ENCODE data around the gene FBLN1.
"Not testable (repeated sequence)": the region's sequence is repeated elsewhere in the genome, so short reads cannot be mapped to it uniquely, and the experiment has no call there.

Gene FBLN1

DNA sequence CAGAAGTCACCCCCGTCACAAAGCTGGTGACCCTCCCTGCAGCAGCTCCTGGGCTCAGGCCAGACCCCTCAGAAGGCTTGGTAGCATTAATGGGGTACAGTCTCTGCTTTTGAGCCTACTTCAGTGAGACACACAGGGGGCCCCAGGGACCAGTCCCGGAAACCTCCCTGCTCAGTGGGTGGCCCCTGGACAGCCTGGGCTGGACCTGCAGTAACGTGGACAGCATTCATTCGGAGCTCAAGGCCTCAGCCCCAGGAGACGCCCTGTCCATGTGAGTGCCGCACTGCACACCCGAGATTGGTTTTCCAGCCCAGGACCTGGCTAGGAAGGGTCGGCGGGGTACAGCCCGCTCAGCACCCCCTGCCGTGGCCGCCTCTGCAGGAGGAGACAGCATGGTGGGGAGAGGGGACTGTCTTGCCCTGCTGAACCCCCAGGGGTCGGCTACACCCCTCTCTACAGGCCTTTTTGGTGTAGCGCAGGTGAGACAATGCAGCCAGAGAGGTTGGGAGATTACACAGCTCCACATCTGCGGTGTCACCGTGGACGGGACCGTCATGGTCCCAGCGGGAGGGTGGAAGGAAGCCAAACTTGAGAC lies 83.4 kb downstream of the FBLN1 start:
- DNase-seq (ENCODE audit: low read depth in 2 of 2), result no peak

DNA sequence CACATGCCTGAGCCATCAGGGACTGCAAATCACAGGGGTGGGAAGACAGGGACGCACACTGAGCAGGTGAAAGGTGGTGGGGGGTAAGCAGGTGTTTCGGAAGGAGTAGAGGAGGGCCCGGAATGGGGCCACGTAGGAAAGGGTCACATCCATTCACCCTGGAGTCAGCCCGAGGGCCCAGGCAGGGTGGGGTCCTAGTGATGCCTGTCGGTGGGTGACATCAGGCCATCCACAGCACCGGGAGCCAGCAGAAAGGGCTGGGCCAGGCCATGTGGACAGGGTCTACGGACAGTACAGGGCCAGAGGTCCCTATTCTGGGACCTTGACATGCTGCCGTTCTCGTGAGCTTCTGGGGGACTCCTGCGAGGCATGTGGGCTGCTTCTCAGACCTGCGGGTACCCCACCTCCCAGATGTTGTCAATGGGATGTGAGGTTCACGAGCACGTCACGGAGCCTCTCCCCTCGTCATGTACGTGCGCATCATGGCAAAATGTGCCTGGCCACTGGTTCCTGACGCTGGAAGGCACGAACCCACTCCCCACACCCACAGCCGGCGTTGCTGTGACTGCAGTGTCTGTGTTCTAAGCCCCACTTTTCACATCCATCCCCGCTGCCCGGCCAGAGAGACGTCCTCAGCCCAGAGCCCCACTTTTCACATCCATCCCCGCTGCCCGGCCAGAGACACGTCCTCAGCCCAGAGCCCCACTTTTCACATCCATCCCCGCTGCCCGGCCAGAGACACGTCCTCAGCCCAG lies 84.1 kb downstream of the FBLN1 start:
- DNase-seq (ENCODE audit: low read depth in 2 of 2), result no peak

DNA sequence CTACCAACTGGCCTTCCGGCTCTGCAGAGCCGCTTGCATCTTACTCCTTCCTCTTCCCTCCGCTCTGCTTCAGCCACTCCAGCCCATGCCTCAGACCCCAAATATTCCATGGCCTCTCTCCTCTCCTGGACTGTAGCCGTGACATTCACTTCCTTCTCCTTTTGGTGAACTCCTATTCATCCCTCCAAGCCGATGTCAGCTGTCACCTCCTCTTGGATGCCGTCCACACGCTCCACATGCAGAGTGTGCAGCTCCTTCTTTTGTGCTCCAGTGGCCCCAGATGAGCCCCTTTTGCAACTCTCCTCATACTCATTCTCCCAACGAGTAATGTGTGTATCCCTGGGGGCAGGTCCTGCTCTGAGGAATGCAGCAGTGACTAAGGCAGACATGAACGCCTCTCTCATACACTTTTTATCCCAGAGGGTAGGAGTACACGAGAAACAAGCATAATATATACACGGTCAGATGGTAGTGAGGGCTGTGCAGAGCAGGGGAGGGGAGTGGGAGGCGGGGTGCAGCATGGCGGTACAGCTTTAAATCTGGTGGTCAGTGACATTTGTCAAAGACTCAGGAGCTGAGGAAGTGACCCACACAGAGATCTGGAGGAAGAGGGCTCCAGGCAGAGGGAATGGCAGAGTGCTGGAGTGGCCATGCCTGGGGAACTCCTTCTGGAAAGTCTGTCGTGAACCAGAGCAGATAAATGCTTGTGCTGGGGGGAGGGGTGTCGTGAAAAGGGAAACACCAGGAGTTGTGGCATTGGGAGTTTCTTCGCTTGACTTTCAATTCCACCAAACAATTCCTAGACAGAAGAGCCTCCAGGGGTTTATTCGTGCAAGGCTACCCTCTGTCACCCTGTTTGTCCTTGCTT lies 85.2 kb downstream of the FBLN1 start:
- DNase-seq (ENCODE audit: low read depth in 2 of 2), result no peak

DNA sequence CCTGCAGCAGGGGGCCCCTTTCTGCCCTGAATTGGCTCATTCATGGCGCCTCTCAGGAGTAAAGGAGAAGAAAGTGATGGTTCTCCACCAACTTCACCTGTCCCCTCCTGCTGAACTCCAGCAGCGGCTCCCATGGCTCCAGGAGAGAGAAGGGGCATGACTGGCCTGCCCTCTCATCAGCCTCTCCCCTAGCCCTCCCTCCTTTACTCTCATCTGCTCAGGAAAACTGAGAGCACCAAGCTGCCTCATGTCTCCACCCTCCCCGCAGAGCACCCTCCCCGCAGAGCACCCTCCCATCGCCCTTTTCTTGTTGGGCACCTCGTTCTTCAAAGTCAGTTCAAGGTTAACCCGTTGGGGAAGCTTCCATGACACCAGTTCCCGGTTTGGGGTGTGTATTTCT lies 86.9 kb downstream of the FBLN1 start:
- no peak for DNase-seq (ENCODE audit: low read depth in 2 of 2)

DNA sequence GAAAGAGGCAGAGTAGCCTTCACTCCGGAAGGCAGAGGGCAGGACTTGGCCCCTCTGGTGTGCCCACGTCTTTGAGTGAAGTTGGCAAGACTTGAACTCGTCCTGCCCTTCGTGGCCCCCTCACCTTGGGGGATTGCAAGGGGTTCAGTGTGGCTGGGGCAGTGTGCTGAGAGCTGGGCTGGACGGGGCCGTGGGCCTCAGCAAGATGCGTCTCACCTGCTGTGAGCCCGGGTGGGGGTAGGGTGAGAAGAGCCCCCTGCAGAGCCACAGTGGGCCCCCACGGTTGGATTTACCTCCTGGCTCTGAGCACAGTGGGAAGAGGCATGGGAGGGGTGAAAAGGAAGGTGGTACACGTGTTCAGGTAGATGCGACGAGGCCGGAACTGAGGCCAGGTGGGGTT lies 87.6 kb downstream of the FBLN1 start:
- no peak for DNase-seq (ENCODE audit: low read depth in 2 of 2)

DNA sequence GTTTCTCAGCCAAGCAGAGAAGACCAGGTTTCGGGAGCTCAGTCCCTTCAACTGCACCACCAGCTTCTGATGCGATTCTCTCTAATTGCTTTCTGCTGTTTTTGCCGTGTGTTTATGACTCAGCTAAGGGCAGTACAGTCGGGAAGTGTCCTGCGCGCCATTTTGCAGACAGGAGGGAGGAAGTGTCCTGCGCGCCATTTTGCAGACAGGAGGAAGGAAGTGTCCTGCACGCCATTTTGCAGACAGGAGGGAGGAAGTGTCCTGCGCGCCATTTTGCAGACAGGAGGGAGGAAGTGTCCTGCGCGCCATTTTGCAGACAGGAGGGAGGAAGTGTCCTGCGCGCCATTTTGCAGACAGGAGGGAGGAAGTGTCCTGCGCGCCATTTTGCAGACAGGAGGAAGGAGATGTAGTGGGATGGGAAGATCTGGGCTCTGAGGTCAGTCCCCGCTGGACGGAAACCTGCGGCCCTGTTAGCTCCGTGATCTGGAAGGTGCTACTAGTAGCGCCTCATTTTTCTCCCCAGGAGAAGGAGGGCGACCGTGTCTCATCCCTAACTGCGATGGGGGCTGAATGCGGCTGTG lies 89.0 kb downstream of the FBLN1 start:
- not testable (repeated sequence) for DNase-seq (ENCODE audit: low read depth in 2 of 2)

DNA sequence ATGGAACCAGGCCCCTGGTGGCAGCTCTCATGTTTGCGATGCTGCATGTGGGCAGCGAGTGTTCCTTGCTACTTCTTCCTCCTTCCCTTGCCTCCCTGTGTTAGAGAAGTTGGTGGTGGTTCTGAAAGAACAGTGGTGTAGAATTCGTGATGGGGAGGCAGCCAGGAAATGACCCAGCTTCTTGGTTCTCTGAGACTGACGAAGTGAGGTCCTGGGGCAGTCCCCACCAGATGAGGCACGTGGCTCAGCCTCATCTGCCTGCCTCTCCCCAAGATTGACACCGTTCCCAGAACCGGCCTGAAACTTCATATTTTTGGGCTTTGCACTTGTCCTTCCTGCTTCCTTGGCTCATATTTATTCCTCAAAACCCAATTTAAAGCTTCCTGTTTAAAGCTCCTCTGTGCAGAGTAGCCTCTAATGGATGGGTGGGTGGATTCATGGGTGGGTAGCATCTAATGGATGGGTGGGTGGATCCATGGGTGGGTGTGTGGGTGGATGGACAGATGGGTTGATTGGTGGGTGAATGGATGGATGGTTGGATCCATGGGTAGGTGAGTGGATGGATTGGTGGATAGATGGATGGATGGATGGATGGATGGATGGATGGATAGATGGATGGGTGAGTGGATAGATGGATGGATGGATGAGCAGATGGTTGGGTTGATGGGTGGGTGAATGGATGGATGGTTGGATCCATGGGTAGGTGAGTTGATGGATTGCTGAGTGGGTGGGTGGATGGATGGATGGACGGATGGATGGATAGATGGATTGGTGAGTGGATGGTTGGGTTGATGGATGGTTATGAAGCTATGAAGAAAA lies 91.6 kb downstream of the FBLN1 start:
- no peak for DNase-seq (ENCODE audit: low read depth in 2 of 2)

DNA sequence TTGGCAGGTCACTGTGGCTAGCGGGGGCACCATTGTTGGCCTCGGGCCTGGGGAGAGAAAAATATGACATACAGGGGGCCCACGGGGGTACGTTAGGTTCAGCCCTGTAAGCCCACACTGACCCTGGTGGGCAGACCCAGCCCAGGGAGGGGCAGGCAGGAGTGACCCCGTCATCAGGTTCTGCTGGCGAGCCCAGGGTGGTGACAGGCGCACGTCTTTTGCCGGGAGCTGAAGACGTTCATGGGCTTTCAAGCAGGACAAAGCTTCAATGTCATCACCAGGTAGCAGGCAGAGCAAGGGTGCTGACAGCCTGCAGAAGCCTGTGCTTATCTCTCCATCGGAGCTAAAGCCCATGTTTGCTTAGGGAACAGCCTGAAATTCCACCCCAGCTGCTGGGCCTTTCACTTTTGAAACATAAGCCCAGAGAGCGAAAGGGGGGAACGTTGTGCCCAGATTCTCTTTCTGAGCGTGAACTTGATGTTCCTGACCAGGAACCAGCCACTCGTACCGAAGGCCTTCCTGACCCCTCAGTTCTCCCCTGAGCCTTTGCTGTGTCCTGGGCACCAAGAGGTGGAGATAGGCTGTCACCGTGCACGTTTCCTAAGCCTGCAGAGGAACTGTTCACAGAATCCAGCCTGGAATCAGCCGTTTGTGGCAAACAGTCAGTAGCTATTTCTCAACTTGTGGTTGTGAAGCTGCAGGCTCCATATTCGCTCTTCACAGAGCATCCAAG lies 94.9 kb downstream of the FBLN1 start:
- DNase-seq (ENCODE audit: low read depth in 2 of 2), result no peak

DNA sequence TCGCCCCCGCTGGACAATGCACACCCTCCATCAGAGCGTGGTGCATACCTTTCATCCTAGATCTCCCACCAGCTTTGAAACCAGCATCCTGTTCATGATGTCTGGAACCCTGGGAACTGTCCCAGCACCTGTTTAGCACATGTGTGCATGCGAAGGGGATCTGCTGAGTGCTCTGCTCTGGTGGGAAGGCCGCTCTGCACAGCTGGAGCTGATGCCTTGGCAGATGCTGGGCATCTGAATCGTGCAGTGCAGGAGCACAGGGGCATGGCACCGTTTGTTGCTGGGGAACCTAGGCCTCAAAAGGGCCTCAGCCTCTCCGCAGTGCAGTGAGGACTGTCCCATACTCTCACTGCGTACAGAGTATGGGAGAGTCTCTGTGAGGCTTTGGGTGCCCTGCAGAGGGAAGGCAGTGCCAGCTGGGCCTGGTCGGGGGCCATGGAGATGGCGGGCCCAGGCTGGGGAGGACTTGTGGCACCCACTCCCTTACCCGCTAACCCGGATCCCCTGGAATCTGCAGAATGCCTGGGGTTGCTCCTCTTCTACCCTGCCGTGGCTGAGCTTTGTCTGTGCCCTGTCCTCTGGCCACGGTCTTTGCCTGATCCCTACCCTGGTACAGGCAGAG lies 96.0 kb downstream of the FBLN1 start:
- no peak for DNase-seq (ENCODE audit: low read depth in 2 of 2)

DNA sequence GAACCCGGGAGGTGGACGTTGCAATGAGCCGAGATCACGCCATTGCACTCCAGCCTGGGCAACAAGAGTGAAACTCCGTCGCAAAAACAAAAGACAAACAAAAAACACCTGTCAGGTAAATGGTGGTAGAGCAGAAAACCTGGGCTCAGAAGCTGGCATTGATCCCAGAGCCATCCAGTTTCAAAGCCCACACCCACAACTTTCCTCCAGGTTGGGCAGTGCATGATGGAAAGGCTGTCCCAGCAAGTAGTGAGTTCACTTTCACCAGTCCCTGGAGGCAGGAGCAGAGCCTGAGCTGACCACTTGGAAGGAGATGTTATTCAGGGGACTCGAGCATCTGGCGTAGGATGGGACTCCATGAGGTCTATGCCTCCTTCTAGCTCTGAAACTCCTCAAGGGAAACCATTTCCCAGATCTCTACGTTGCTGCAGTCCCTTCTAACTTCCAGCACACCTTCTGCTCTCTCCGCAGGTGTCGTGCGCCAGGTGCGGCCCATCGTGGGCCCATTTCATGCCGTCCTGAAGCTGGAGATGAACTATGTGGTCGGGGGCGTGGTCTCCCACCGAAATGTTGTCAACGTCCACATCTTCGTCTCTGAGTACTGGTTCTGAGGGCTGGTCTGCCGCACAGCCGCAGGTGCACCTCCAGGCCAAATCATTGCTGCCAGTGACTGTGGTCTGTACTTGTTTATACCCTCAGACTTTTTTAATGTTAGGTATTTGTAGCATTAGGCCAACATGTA lies 97.3 kb downstream of the FBLN1 start:
- DNase-seq (ENCODE audit: low read depth in 2 of 2), result no peak

DNA sequence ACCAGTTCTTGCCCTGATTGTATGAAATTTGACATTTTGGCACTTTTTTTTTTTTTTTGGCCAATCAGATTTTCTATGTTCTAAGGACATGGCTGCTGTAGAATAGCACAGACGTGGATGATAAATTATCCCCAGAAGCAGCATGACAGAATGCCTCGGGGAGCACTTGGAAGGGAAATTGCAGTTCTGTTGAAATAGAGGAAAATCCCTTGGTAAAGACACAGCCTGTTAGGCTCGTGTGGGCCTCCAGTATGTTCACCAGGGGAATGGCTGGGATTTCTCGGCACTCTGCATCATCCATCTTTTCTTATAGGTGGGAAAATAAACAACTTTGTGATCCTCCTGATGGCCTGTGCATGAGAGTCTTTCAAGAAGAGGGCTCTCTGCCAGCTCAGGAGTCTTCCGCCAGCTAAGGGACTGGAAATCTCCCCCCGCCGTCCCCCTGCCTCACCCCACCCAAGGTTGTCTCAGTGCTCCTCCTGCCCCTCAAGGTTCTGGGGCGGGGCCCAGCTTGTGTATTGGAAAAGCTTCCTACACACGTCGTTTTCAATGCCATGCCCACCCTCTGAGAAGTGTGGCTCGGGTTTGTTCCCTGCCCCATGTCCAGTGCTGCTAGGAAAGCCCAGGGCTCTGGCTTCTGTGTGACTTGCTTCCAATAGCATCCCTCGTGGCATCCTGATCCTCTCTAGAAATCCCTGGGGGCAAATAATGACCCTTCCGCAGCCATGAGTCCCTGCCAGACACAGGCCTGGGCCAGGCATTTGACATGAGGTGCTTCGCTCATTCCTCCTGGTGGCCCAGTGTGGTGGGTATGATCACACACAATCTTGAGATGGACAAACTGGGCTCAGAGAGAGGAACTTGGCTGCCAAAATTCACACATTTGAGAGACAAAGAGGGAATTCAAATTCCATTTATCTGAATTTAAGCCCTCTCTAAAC lies 98.4 kb downstream of the FBLN1 start:
- DNase-seq (ENCODE audit: low read depth in 2 of 2), result no peak

DNA sequence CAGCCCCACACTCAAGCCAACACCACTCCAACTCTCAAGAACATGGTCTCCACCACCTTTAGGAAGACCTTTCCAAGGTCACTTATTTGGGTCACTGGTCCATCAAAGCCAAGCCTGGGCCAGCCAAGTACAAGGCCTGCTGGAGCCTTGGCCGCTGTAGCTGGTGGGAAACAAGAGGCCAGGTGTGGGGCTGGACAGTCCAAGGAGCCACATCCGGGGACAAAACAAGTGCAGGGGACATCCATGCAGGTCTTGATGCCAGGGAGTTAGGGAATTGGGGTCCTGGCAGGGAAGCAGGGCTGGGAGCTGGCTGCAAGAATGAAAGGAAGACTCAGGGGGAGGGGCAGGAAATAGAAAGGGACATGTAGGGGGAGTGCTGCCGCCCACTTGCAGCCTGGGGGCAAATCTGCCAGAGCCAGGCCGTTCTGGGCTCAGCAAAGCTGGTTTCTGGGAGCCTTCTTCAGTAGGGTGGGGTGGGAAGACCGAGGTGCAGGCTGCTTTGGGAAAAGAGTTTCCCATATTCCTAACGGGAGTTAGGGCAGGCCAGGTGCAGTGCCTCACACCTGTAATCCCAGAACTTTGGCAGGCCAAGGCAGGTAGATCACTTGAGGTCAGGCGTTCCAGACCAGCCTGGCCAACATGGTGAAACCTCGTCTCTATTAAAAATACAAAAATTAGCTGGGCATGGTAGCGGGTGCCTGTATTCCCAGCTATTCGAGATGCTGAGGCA lies 99.5 kb downstream of the FBLN1 start:
- DNase-seq (ENCODE audit: low read depth in 2 of 2), result no peak

DNA sequence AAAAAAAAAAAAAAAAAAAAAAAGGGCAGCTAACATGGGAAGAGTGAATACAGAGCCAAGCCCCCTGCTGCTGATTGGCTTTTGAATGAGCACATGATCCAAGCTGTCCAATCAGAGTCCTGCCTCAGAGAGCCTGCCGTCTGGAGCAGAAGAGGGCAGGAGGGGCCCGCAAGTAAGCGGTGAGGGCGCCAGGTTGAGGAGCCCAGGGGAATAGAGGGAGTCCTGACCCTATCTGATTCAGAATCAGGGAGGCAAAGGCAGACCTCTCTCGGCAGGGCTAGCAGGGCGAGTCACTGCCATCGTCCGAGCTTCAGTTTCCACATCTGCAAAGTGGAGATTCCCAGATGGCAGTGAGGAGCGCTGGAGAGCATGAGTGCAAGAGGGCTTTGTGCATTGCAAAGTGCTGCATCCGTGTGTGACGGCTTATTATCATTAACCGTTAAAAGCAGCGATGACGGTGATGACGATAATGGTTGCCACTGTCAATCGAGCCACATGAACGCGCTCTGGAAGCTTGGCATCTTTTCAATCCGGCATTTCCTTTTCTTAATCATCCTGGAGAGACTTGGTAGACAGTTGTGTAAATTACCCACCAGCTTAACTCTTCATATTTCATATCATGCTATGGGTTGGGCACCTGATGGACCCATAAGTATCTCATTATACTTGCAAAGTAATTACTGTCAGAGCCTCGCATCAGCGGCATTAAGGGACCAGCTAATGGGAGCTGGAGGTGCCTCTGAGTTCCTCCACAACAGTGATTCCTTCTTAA lies 100.3 kb downstream of the FBLN1 start:
- no peak for DNase-seq (ENCODE audit: low read depth in 2 of 2)

DNA sequence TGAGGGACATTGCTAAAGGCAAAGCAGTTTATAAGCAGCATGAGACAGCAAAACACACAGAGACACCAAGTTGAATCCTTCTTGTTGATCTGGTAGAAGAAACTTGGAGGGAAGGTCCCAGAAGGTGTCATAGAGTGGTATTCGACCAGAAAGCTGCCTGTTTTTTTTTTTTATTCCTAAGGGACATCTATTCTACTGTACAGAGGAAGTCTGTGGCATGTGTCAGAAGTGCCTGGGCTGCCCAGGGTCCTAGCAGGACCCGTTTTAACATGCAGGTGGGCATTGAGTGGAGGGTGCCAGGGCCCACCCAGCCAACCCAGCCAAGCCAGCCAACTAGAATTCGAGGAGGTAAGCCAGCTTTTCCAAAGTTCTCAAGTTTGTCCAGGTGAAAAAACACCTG lies 100.9 kb downstream of the FBLN1 start:
- DNase-seq (ENCODE audit: low read depth in 2 of 2), result no peak

DNA sequence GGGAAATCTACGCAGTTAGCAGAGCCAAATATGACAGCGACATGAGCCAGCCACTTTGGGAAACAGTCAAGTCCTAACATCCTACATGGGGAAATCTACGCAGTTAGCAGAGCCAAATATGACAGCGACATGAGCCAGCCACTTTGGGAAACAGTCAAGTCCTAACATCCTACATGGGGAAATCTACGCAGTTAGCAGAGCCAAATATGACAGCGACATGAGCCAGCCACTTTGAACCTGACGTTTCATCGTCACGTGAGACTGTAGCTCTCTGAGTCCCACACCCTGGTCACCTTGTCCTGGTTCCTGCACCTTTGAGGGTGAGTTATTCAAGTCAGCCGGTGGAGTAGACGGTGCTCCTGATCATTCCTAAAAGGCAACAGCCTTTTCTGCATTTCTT lies 105.4 kb downstream of the FBLN1 start:
- not testable (repeated sequence) for DNase-seq (ENCODE audit: low read depth in 2 of 2)

DNA sequence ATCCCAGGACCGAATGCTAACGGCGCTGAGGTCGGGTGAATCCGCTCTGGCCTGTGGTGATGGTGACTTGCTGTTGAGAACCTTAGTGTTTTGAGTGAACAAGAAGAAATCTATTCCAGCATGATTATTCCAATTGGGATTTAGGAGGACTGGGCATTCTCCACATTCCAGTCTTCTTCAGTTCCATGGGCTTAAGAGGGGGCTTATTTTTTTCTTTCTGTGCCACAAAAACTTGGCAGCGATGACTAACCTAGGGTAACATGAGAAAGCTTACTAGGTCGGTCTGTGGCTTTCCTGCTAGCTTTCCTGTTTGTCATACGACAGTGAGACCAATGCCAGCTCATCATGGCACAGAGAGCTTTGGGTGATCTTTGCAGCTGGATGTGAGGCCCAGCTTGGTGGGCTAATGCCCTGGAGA lies 106.1 kb downstream of the FBLN1 start:
- DNase-seq (ENCODE audit: low read depth in 2 of 2), result no peak

DNA sequence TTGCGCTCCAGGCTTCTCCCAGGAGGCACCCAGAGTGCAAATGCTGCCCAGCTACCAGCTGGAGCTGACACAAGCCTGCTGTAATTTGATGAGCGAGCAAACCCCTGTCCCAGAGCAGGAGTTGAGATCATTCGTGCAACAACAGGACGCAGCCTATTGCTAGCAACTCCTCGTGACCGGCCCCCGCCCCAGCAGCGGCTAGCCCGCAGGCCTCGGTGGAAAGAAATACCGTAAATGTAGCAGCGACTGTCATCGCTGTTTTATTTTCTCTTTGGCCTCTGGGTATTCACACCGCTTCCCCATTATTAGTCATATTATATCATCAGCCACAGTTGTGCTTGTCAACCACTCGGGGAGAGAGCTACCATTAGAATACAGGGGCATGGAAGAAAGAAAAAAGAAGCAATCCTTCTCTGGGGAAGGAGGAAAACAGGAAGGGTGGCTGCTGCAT lies 109.8 kb downstream of the FBLN1 start:
- no peak for DNase-seq (ENCODE audit: low read depth in 2 of 2)

All from stimulated activated CD8-positive, alpha-beta memory T cell treated with anti-CD3 and anti-CD28 coated beads, Interleukin-15, amount 100 ng/mL, for 4 hours (primary cell).